Vagina (tissue), 2 donors: ENCODE measurements around the gene NSUN2. TPM values are rescaled to one million over a fixed set of nuclear protein-coding genes. Genes with fewer than 3 reads are reported as not detected.
"Not testable (repeated sequence)": the region's sequence is repeated elsewhere in the genome, so short reads cannot be mapped to it uniquely, and the experiment has no call there.

ENCODE experiments used
- DNase-seq, 2 donors: peaks; one replicate each; pipeline ENCODE4 v3.0.0-alpha.2; 2017; ENCODE audit errors: extremely low spot score in 2 of 2
- H3K27ac ChIP-seq: fragments of 200-600 bp; sonication (generic); one replicate; pipeline ENCODE4 v1.5.1; 2019
- H3K27me3 ChIP-seq: fragments of 200-600 bp; sonication (generic); one replicate; pipeline ENCODE4 v1.5.1; 2019
- H3K36me3 ChIP-seq, 2 donors: fragments of 200-600 bp; sonication (generic); one replicate each; pipeline ENCODE4 v1.5.1; 2017 to 2019
- H3K4me1 ChIP-seq: fragments of 200-600 bp; sonication (generic); one replicate; pipeline ENCODE4 v1.5.1; 2019
- H3K4me3 ChIP-seq, 2 donors: fragments of 200-600 bp; sonication (generic); 1 replicate in 1 of 2; 2 replicates in 1 of 2; pipeline ENCODE4 v1.5.1; 2016 to 2019
- H3K9me3 ChIP-seq: fragments of 200-600 bp; sonication (generic); one replicate; pipeline ENCODE4 v1.5.1; 2019
- POLR2A ChIP-seq, 2 donors: fragments of 450-650 bp; IDR thresholded peaks; one replicate each; pipeline ENCODE4 v1.6.1; 2017; ENCODE audit warnings: antibody characterized with exemption in 2 of 2, mild to moderate bottlenecking in 2 of 2, moderate library complexity in 2 of 2
- POLR2AphosphoS5 ChIP-seq, 2 donors: sonication (generic); formaldehyde crosslinking; IDR thresholded peaks; one replicate each; pipeline ENCODE4 v1.9.0; 2017; ENCODE audit warnings: antibody characterized with exemption in 2 of 2, mild to moderate bottlenecking in 2 of 2, low read depth in 1 of 2; ENCODE audit not compliant: insufficient read depth in 1 of 2
- intact Hi-C: fragments of 100-400 bp; cut with DNase I; formaldehyde crosslinking; loops from one replicate; pipeline ENCODE4 v1.15.1; 2023
- total RNA-seq: library from RNA; depleted of rRNA; stranded (reverse); fragments of >200 nt; gene quantifications from one replicate; pipeline ENCODE4 v1.2.3, GENCODE V29; 2016
- TF ChIP-seq, protein P1 (sequence below), 3 experiments: fragments of 450-650 bp in 2 of 3; fragments of 200-600 bp in 1 of 3; sonication (generic) in 1 of 3; IDR thresholded peaks; one replicate each; pipeline ENCODE4 v1.5.1; 2017 to 2019; ENCODE audit warnings: antibody characterized with exemption in 3 of 3, mild to moderate bottlenecking in 2 of 3, moderate library complexity in 2 of 3

Gene NSUN2
- total RNA-seq, 1 donor from 2014 or later = 43.2 TPM

DNA sequence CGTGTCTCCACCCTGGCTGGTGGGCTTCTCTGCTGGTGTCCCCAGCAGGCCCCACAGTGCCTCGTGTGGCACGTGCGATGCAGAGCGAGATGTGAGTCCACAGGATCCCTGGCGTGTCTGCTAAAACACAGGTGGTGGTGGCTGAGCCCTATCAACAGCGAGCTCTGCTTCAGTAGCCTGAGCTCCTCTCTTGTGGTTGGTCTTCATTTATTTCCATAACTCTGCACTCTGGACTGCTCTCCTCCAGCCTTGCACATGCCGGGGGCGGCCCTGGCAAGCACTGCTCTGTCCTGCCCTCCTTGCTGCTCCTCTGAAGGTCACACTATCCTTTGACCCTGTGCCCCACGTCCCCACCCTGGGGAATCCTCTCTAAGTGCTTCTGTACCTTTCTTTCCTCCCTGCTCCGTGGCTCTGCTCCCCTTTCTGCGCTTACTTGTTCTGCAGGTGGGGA lies 59.2 kb downstream of the NSUN2 start:
- peak; percentile 52 to 84 for DNase-seq
- H3K9me3 ChIP-seq = no peaks in the 10 kb centered on the region
- intact Hi-C loops = no loop called here

DNA sequence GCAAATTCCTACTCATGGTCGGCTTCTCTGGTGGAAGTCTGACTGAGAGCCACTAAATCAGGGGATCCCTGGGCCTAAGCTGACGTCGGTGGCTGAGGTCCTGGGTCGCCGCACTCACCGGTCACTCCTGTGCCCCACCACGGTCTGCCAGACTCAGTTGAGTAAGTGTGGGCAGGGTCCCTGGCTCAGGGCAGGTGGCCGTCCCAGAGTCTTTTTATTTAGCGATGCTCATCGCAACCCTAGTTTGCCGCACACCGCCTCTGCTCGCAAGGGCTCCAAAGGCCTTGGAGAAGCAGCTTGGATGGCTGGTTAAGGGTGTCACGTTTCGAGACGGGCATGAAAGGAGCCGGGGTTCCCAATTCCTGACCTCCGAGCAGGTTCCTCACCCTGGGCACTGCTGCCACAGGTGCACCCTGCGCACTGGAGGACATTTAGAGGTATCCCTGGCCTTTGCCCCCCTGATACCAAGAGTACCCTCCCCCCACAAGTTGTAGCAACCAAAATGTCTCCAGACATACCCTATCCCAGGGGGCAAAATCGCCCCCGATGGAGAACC lies 59.9 kb downstream of the NSUN2 start:
- Histone ChIP-seq H3K27ac (no peak overlapping the region), H3K4me3 (no peak overlapping the region), H3K9me3 (no peaks in the 10 kb centered on the region), H3K36me3 (no peaks in the 10 kb centered on the region), H3K27me3 (no peaks in the 10 kb centered on the region), H3K4me1 (no peaks in the 10 kb centered on the region)
- TF ChIP-seq POLR2A (IDR thresholded peaks at IDR 0.05) (no peak), POLR2AphosphoS5 (IDR thresholded peaks at IDR 0.05; ENCODE audit: insufficient read depth in 1 of 2, low read depth in 1 of 2) (no peak)
- TF ChIP-seq, protein P1, sequence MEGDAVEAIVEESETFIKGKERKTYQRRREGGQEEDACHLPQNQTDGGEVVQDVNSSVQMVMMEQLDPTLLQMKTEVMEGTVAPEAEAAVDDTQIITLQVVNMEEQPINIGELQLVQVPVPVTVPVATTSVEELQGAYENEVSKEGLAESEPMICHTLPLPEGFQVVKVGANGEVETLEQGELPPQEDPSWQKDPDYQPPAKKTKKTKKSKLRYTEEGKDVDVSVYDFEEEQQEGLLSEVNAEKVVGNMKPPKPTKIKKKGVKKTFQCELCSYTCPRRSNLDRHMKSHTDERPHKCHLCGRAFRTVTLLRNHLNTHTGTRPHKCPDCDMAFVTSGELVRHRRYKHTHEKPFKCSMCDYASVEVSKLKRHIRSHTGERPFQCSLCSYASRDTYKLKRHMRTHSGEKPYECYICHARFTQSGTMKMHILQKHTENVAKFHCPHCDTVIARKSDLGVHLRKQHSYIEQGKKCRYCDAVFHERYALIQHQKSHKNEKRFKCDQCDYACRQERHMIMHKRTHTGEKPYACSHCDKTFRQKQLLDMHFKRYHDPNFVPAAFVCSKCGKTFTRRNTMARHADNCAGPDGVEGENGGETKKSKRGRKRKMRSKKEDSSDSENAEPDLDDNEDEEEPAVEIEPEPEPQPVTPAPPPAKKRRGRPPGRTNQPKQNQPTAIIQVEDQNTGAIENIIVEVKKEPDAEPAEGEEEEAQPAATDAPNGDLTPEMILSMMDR (IDR thresholded peaks at IDR 0.05) = no peak
- peak; percentile 71 to 89 for DNase-seq
- intact Hi-C loops = no loop called here

More for the DNA sequence above, 59.2 kb downstream of the NSUN2 start:
- Histone ChIP-seq H3K4me3 (no peak overlapping the region), H3K4me1 (no peaks in the 10 kb centered on the region), H3K27ac (no peak overlapping the region), H3K36me3 (no peaks in the 10 kb centered on the region), H3K27me3 (no peaks in the 10 kb centered on the region)
- TF ChIP-seq POLR2A (IDR thresholded peaks at IDR 0.05) = no peak

DNA sequence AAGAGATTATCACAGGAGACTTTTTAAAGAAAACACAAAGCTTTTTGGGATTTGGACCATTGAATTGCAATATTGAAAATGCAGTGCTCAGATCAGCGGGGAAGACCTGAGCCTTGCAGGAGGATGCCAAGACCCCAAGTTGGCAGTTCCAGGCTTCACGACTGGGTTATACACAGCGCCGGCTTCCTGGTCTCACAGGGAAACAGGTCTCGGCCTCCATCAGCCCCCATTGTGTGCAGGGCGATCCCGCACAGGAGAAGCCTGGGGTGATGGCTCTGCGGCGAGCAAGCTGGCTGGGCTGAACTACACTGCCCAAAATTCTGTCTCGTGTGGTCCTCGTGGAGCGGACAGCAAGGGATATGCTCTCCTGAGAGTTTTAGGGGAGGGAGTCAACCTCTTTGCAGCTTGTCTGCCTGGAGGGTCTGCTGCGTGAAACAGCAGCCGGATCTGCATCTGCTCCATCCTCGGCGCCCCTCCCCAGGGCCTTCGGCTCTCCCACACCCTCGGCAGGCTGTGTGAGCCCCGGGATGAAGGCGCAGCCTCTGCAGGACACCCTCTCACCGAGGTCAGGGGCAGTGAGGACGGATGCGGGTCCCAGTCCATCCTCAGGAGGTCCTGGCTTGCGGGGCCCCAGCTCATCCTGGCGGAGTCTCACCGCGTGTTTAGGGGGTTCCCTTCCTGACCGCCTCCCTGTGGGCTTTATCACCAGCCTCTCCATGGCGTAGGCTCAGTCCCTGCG lies 60.6 kb downstream of the NSUN2 start:
- H3K27me3 ChIP-seq = no peaks in the 10 kb centered on the region
- H3K27ac ChIP-seq = no peak overlapping the region
- TF ChIP-seq POLR2A (IDR thresholded peaks at IDR 0.05) (no peak), POLR2AphosphoS5 (IDR thresholded peaks at IDR 0.05; ENCODE audit: insufficient read depth in 1 of 2, low read depth in 1 of 2) (no peak)
- TF ChIP-seq, protein P1 (IDR thresholded peaks at IDR 0.05) = no peak
- no peaks in the 10 kb centered on the region for H3K9me3 ChIP-seq
- intact Hi-C loops = no loop called here
- no peaks in the 10 kb centered on the region for H3K4me1 ChIP-seq
- DNase-seq = peak in 1 of 2 donors; percentile 62
- H3K4me3 ChIP-seq = no peak overlapping the region
- no peaks in the 10 kb centered on the region for H3K36me3 ChIP-seq

DNA sequence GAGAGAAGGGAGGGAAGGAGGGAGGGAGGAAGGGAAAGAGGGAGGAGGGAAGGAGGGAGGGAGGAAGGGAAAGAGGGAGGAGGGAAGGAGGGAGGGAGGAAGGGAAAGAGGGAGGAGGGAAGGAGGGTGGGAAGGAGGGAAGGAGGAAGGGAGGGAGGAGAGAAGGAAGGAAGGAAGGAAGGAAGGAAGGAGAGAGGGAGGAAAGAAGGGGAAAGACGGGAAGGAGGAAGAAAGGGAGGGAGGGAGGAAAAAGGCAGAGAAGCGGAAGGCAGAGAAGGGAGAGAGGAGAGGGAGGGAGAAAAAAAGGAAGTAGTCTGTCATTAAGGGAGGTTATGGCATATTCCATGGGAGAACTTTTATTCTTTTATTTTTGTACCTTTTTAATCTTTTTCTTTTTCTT lies 61.2 kb downstream of the NSUN2 start:
- H3K27me3 ChIP-seq, H3K27ac ChIP-seq, H3K4me3 ChIP-seq, H3K9me3 ChIP-seq, H3K36me3 ChIP-seq, intact Hi-C loops, DNase-seq, H3K4me1 ChIP-seq: not testable (repeated sequence)

DNA sequence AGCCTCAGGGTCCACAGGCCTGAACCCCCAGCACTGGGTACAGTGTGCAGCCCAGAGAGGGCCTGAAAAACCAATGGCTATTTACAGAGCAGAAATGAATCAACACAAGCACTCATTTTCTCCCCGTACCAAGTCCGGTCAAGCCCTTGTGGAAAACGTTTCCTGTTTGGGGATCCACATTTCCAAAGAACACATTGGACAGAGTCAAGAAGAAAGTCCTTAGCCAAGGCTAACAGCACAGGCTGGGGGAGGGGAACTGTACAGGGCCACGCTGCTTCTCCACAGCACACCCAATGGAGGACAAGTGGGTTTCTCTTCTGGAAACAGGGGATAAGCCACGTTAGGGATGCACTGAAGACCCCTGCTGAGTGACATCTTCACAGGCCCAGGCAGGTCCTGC lies 62.3 kb downstream of the NSUN2 start:
- Histone ChIP-seq H3K36me3 (no peaks in the 10 kb centered on the region), H3K27ac (no peak overlapping the region), H3K27me3 (no peaks in the 10 kb centered on the region), H3K4me1 (no peaks in the 10 kb centered on the region), H3K9me3 (no peaks in the 10 kb centered on the region), H3K4me3 (no peak overlapping the region)
- peak in 1 of 2 donors; percentile 44 for DNase-seq
- intact Hi-C loops = no loop called here
- no peak for TF ChIP-seq POLR2AphosphoS5 (IDR thresholded peaks at IDR 0.05; ENCODE audit: insufficient read depth in 1 of 2, low read depth in 1 of 2)
- no peak for TF ChIP-seq POLR2A (IDR thresholded peaks at IDR 0.05)
- TF ChIP-seq, protein P1 (IDR thresholded peaks at IDR 0.05) = no peak

DNA sequence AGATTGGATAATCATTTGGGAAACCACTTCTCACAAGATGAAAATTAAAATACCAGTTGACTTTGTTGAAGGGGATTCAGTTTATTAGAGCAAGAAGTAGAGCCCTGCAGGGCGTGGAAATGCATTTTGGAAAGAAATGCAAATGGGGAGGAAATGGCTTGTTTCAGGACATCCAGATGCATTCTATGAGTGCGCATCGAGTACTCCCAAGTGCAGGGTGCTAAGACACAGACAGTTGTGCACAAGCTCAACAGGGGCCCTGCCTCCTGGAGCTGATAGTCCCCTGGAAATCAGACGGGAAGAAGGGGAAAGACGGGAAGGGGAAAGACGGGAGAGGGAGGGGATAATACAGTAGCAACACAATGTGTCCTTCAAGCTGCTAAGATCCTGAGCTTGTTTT lies 64.0 kb downstream of the NSUN2 start:
- H3K9me3 ChIP-seq = no peaks in the 10 kb centered on the region
- H3K36me3 ChIP-seq = no peaks in the 10 kb centered on the region
- no peaks in the 10 kb centered on the region for H3K4me1 ChIP-seq
- intact Hi-C loops = no loop called here
- no peaks in the 10 kb centered on the region for H3K27me3 ChIP-seq
- no peak overlapping the region for H3K4me3 ChIP-seq
- no peak for DNase-seq
- no peak for TF ChIP-seq POLR2AphosphoS5 (IDR thresholded peaks at IDR 0.05; ENCODE audit: insufficient read depth in 1 of 2, low read depth in 1 of 2)
- TF ChIP-seq, protein P1 (IDR thresholded peaks at IDR 0.05) = no peak
- TF ChIP-seq POLR2A (IDR thresholded peaks at IDR 0.05) = no peak
- H3K27ac ChIP-seq = no peak overlapping the region
